K562 (cell line): ENCODE results near the gene MAEL. TPM values are rescaled to one million over a fixed set of nuclear protein-coding genes. Genes with fewer than 3 reads are reported as not detected.
A peak's percentile ranks its signal among the peaks of the same experiment; 100 is the strongest.

Experiments used
- CBX2 ChIP-seq: fragments of 200-600 bp; sonication (generic); IDR thresholded peaks from one replicate; pipeline ENCODE4 v1.6.1; 2012; ENCODE audit warnings: mild to moderate bottlenecking, low read length, inconsistent platforms; ENCODE audit not compliant: insufficient read depth, poor library complexity, severe bottlenecking
- DDX20 ChIP-seq: fragments of 450-650 bp; IDR thresholded peaks from 2 replicates; pipeline ENCODE4 v1.6.1; 2016; ENCODE audit warnings: missing genetic modification characterization, low read depth, mild to moderate bottlenecking, missing compliant biosample characterization, moderate library complexity
- DNMT1 ChIP-seq: fragments of 450-650 bp; IDR thresholded peaks from 2 replicates; pipeline ENCODE4 v1.6.1; 2016; ENCODE audit warnings: antibody characterized with exemption, mild to moderate bottlenecking
- IRF2 ChIP-seq: sonication (generic); formaldehyde crosslinking; IDR thresholded peaks from 2 replicates; pipeline ENCODE4 v1.8.1; 2022; ENCODE audit warnings: mild to moderate bottlenecking, missing genetic modification reagents
- MGA ChIP-seq: fragments of 450-650 bp; IDR thresholded peaks from 2 replicates; pipeline ENCODE4 v1.6.1; 2016; ENCODE audit warnings: mild to moderate bottlenecking, moderate library complexity
- MYC ChIP-seq, 2 experiments: fragments of 250-450 bp in 1 of 2; sonication (Bioruptor Pico) in 1 of 2; IDR thresholded peaks; 2 replicates each; pipeline versions ENCODE4 v1.5.1 to v1.6.1; 2012 to 2021; ENCODE audit warnings: low read depth in 2 of 2, borderline replicate concordance in 1 of 2, improper control_type of control experiment in 1 of 2, low read length in 1 of 2, mild to moderate bottlenecking in 1 of 2, moderate library complexity in 1 of 2
- SAP30 ChIP-seq: fragments of 200-600 bp; sonication (generic); IDR thresholded peaks from 2 replicates; pipeline ENCODE4 v1.6.1; 2012; ENCODE audit warnings: borderline replicate concordance, low read depth, mild to moderate bottlenecking, moderate library complexity, low read length, control low read depth, inconsistent platforms; ENCODE audit not compliant: insufficient read depth, poor library complexity, severe bottlenecking
- STAG1 ChIP-seq: sonication (generic); formaldehyde crosslinking; IDR thresholded peaks from 2 replicates; pipeline ENCODE4 v1.5.0; 2020; ENCODE audit warnings: missing genetic modification reagents, borderline replicate concordance
- USF1 ChIP-seq: sonication (generic); formaldehyde crosslinking; IDR thresholded peaks from 2 replicates; pipeline ENCODE4 v1.9.0; 2022; ENCODE audit warnings: mild to moderate bottlenecking, missing genetic modification reagents
- ZC3H11A ChIP-seq: IDR thresholded peaks from 2 replicates; pipeline ENCODE4 v1.6.1; 2012; ENCODE audit warnings: low read depth, low read length, improper control_type of control experiment
- polyA plus RNA-seq, 8 experiments: library from polyadenylated mRNA; depleted of rRNA in 4 of 8; stranded (reverse) in 5 of 8; unstranded in 3 of 8; fragments of >200 nt; fragmentation: Nextera tagmentation in 2 of 8; fragmentation: Illumina TruSeq in 1 of 8; extraction: Ambion mirVana in 2 of 8; extraction: Trizol in 1 of 8; gene quantifications; 2 replicates each; pipeline versions ENCODE4 v1.2.1 to v1.2.3, GENCODE V29; 2011 to 2014; ENCODE audit warnings: inconsistent platforms in 1 of 8, missing spikeins in 1 of 8
- total RNA-seq, 7 experiments: library from RNA; depleted of rRNA in 6 of 7; stranded (reverse); fragments of >200 nt in 6 of 7; fragmentation: Illumina TruSeq in 2 of 7; extraction: Trizol in 2 of 7; gene quantifications; 2 replicates each; pipeline versions ENCODE4 v1.2.1 to v1.2.3, GENCODE V29; 2011 to 2021; ENCODE audit warnings: low replicate concordance in 1 of 7
- TF ChIP-seq, protein P1 (sequence below): fragments of 450-650 bp; formaldehyde crosslinking; IDR thresholded peaks from 2 replicates; pipeline ENCODE4 v1.4.0; 2020; ENCODE audit warnings: mild to moderate bottlenecking, moderate library complexity

Gene MAEL
- total and polyA plus RNA-seq, 9 of the 15 experiments (the other 6 are each of a cell fraction or from before 2014, with no cell fraction given) = 0.11 to 1.9 (median 0.75) TPM

- no peak for TF ChIP-seq IRF2 (CRISPR knock-in tag)
- TF ChIP-seq, protein P1, sequence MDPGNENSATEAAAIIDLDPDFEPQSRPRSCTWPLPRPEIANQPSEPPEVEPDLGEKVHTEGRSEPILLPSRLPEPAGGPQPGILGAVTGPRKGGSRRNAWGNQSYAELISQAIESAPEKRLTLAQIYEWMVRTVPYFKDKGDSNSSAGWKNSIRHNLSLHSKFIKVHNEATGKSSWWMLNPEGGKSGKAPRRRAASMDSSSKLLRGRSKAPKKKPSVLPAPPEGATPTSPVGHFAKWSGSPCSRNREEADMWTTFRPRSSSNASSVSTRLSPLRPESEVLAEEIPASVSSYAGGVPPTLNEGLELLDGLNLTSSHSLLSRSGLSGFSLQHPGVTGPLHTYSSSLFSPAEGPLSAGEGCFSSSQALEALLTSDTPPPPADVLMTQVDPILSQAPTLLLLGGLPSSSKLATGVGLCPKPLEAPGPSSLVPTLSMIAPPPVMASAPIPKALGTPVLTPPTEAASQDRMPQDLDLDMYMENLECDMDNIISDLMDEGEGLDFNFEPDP (CRISPR knock-in tag) = no peak
- no peak for TF ChIP-seq DDX20
- no peak for TF ChIP-seq CBX2
- peak; percentile 44; the same call in 1 of the 2 replicates for TF ChIP-seq MGA
- no peak for TF ChIP-seq SAP30
- TF ChIP-seq USF1 (CRISPR knock-in tag) = no peak
- TF ChIP-seq DNMT1 = no peak
- peak; percentile 66; the same call in 1 of the 2 replicates for TF ChIP-seq MYC (IDR thresholded peaks at IDR 0.05; ENCODE audit: low read depth, low read length)
- TF ChIP-seq MYC (CRISPR knock-in tag; IDR thresholded peaks at IDR 0.05; ENCODE audit: borderline replicate concordance, low read depth) = no peak
- TF ChIP-seq ZC3H11A = no peak
- TF ChIP-seq STAG1 (CRISPR knock-in tag) = peak; percentile 96
These were observed 77.4 kb downstream of the MAEL start (continued) for GRCh38 chr1:167066333-167067122.
